HL-60 (cell line): ENCODE data around the gene ADISSP.

ENCODE experiments used
- GABPA ChIP-seq: IDR thresholded peaks from 2 replicates; pipeline ENCODE4 v1.6.1; 2012; ENCODE audit warnings: low read depth
- POLR2AphosphoS5 ChIP-seq: IDR thresholded peaks from 2 replicates; pipeline ENCODE4 v1.6.1; 2012; ENCODE audit warnings: low read depth
- REST ChIP-seq: IDR thresholded peaks from 2 replicates; pipeline ENCODE4 v1.6.1; 2012; ENCODE audit warnings: low read depth; ENCODE audit not compliant: insufficient replicate concordance
- SPI1 ChIP-seq: IDR thresholded peaks from 2 replicates; pipeline ENCODE4 v1.6.1; 2012; ENCODE audit warnings: low read depth, mild to moderate bottlenecking, borderline replicate concordance
- TF ChIP-seq, protein P1 (sequence below): IDR thresholded peaks from one replicate; pipeline ENCODE4 v1.5.1; 2011; ENCODE audit warnings: low read length, control low read depth, inconsistent platforms; ENCODE audit not compliant: insufficient read depth

DNA sequence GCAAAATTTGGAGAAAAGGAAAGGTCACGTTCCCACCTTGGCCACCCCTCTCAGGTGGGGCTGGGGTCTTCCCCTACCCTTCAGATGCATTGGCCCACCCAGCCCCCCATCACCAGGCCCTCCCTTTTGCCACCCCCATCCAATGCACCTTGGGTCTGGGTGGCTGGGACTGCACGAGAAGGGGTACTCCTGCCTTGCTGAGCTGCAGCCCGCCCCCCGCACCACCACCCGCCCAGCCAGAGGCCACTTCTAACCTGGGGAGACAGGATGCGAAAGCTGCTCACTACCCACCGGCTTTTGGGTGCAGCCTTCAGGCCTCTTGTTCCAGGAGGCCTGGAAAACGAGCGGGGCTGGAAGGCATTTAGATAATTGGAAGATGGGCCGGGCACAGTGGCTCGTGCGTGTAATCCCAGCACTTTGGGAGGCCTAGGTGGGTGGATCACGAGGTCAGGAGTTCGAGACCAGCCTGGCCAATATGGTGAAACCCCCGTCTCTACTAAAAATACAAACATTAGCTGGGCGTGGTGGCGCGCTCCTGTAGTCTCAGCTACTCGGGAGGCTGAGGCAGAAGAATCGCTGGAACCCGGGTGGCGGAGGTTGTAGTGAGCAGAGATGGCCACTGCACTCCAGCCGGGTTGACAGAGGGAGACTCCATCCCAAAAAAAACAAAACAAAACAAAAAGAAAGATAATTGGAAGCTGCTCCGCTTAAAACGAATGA is 27.3 kb upstream of the ADISSP start:
- TF ChIP-seq REST, result no peak
- TF ChIP-seq SPI1, result no peak
- TF ChIP-seq POLR2AphosphoS5, result no peak
- TF ChIP-seq, protein P1, sequence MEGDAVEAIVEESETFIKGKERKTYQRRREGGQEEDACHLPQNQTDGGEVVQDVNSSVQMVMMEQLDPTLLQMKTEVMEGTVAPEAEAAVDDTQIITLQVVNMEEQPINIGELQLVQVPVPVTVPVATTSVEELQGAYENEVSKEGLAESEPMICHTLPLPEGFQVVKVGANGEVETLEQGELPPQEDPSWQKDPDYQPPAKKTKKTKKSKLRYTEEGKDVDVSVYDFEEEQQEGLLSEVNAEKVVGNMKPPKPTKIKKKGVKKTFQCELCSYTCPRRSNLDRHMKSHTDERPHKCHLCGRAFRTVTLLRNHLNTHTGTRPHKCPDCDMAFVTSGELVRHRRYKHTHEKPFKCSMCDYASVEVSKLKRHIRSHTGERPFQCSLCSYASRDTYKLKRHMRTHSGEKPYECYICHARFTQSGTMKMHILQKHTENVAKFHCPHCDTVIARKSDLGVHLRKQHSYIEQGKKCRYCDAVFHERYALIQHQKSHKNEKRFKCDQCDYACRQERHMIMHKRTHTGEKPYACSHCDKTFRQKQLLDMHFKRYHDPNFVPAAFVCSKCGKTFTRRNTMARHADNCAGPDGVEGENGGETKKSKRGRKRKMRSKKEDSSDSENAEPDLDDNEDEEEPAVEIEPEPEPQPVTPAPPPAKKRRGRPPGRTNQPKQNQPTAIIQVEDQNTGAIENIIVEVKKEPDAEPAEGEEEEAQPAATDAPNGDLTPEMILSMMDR, result no peak
- no peak for TF ChIP-seq GABPA
